Chondrocyte (in vitro differentiated cells): ENCODE measurements around the gene DHCR24. TPM values are rescaled to one million over a fixed set of nuclear protein-coding genes. Genes with fewer than 3 reads are reported as not detected.
A peak's percentile ranks its signal among the peaks of the same experiment; 100 is the strongest.

Source experiments
- DNase-seq: peaks from one replicate; pipeline ENCODE4 v3.0.0; 2021; ENCODE audit warnings: mixed read lengths, low spot score
- H3K27ac Mint-ChIP-seq: one replicate; pipeline ENCODE4 v1.8.0; 2021; ENCODE audit warnings: mild to moderate bottlenecking, moderate library complexity, mixed read lengths; ENCODE audit not compliant: unreplicated experiment
- H3K27me3 Mint-ChIP-seq: 2 replicates; pipeline ENCODE4 v1.8.0; 2021; ENCODE audit warnings: low read depth, mixed read lengths
- H3K36me3 Mint-ChIP-seq: 2 replicates; pipeline ENCODE4 v1.8.0; 2021; ENCODE audit warnings: low read depth, mixed read lengths
- H3K4me1 Mint-ChIP-seq: 2 replicates; pipeline ENCODE4 v1.8.0; 2021; ENCODE audit warnings: low read depth, mild to moderate bottlenecking, mixed read lengths
- H3K4me3 Mint-ChIP-seq: one replicate; pipeline ENCODE4 v1.8.0; 2021; ENCODE audit warnings: mild to moderate bottlenecking, moderate library complexity, mixed read lengths; ENCODE audit not compliant: unreplicated experiment
- H3K9me3 Mint-ChIP-seq: 2 replicates; pipeline ENCODE4 v1.8.0; 2021; ENCODE audit warnings: low read depth, mixed read lengths
- CTCF ChIP-seq: fragments of 200-600 bp; sonication (generic); IDR thresholded peaks from 2 replicates; pipeline ENCODE4 v1.5.0; 2021; ENCODE audit warnings: antibody characterized with exemption, mild to moderate bottlenecking, moderate library complexity
- total RNA-seq: library from RNA; stranded (reverse); gene quantifications from 3 replicates; pipeline ENCODE4 v1.2.1, GENCODE V29; 2021

Gene DHCR24
- total RNA-seq, 1 donor from 2014 or later = 129 TPM

- H3K27ac Mint-ChIP-seq = no peak overlapping the region
- no peak overlapping the region for H3K4me3 Mint-ChIP-seq
- TF ChIP-seq CTCF = no peak
- no peaks in the 10 kb centered on the region for H3K36me3 Mint-ChIP-seq
- peaks cover 9% of the 10 kb centered on the region for H3K27me3 Mint-ChIP-seq
- H3K4me1 Mint-ChIP-seq = no peaks in the 10 kb centered on the region
- no peaks in the 10 kb centered on the region for H3K9me3 Mint-ChIP-seq
- DNase-seq = no peak
These were observed 81.0 kb downstream of the DHCR24 start for GRCh38 chr1:54805981-54806381.

- peaks cover 9% of the 10 kb centered on the region for H3K27me3 Mint-ChIP-seq
- H3K27ac Mint-ChIP-seq = no peak overlapping the region
- H3K36me3 Mint-ChIP-seq = no peaks in the 10 kb centered on the region
- no peak for TF ChIP-seq CTCF
- no peaks in the 10 kb centered on the region for H3K4me1 Mint-ChIP-seq
- H3K9me3 Mint-ChIP-seq = no peaks in the 10 kb centered on the region
- no peak overlapping the region for H3K4me3 Mint-ChIP-seq
- DNase-seq = no peak
These were observed 81.5 kb downstream of the DHCR24 start for GRCh38 chr1:54805466-54805865.

- H3K27ac Mint-ChIP-seq = no peak overlapping the region
- peak; percentile 62 for DNase-seq
These were observed 82.4 kb downstream of the DHCR24 start for GRCh38 chr1:54804471-54805132.

GRCh38 chr1:54803761-54804470 lies 83.1 kb downstream of the DHCR24 start:
- TF ChIP-seq CTCF = no peak
- no peak overlapping the region for H3K4me3 Mint-ChIP-seq
- H3K9me3 Mint-ChIP-seq = no peaks in the 10 kb centered on the region
- no peak overlapping the region for H3K27ac Mint-ChIP-seq
- DNase-seq = peak; percentile 29
- no peaks in the 10 kb centered on the region for H3K36me3 Mint-ChIP-seq
- H3K4me1 Mint-ChIP-seq = no peaks in the 10 kb centered on the region
- H3K27me3 Mint-ChIP-seq = peaks cover 15% of the 10 kb centered on the region

More at GRCh38 chr1:54804471-54805132, 82.4 kb downstream of the DHCR24 start:
- Mint-ChIP-seq H3K4me3 (no peak overlapping the region), H3K27me3 (peaks cover 13% of the 10 kb centered on the region), H3K36me3 (no peaks in the 10 kb centered on the region), H3K4me1 (no peaks in the 10 kb centered on the region), H3K9me3 (no peaks in the 10 kb centered on the region)
- TF ChIP-seq CTCF = no peak

GRCh38 chr1:54800899-54801759 lies 85.9 kb downstream of the DHCR24 start, which contains the start of gene TTC22:
Gene TTC22 (minus strand): TSS chr1:54801323. CDS start chr1:54801163, 160 bp downstream.
- Mint-ChIP-seq H3K4me1 (no peaks in the 10 kb centered on the region), H3K27me3 (peaks cover 17% of the 10 kb centered on the region), H3K27ac (no peak within 1 kb of the TSS), H3K36me3 (no peaks in the 10 kb centered on the region), H3K9me3 (no peaks in the 10 kb centered on the region), H3K4me3 (no peak within 1 kb of the TSS)
- peak; percentile 79 for DNase-seq
- TF ChIP-seq CTCF = peak; percentile 42
